ENCODE measurements around the gene GLB1L2.

Gene GLB1L2

GRCh38 chr11:134345237-134345550 is 13.4 kb downstream of the GLB1L2 start:
- Histone ChIP-seq H3K9ac (ENCODE audit: low read depth, low read length) (no peak overlapping the region), H3K27me3 (ENCODE audit: insufficient read depth, low read length, poor library complexity) (no peaks in the 10 kb centered on the region), H3K36me3 (ENCODE audit: insufficient read depth, low read length) (no peaks in the 10 kb centered on the region), H3K27ac (ENCODE audit: low read length) (no peak overlapping the region), H4K20me1 (ENCODE audit: insufficient read depth, low read length) (no peaks in the 10 kb centered on the region), H3K4me1 (ENCODE audit: insufficient read depth, low read length) (peaks cover 12% of the 10 kb centered on the region), H2AFZ (ENCODE audit: low read depth, low read length) (no peak overlapping the region), H3K4me3 (ENCODE audit: low read depth in 1 of 2, low read length in 2 of 2) (no peak overlapping the region), H3K4me2 (ENCODE audit: insufficient read depth, low read length) (no peak overlapping the region), H3K9me3 (ENCODE audit: insufficient read depth, low read length, severe bottlenecking) (no peaks in the 10 kb centered on the region), H3K79me2 (ENCODE audit: insufficient read depth, low read length) (no peaks in the 10 kb centered on the region)
- no peak for ATAC-seq (ENCODE audit: insufficient read depth, low read depth)
- no peak for DNase-seq
- TF ChIP-seq, protein P1, sequence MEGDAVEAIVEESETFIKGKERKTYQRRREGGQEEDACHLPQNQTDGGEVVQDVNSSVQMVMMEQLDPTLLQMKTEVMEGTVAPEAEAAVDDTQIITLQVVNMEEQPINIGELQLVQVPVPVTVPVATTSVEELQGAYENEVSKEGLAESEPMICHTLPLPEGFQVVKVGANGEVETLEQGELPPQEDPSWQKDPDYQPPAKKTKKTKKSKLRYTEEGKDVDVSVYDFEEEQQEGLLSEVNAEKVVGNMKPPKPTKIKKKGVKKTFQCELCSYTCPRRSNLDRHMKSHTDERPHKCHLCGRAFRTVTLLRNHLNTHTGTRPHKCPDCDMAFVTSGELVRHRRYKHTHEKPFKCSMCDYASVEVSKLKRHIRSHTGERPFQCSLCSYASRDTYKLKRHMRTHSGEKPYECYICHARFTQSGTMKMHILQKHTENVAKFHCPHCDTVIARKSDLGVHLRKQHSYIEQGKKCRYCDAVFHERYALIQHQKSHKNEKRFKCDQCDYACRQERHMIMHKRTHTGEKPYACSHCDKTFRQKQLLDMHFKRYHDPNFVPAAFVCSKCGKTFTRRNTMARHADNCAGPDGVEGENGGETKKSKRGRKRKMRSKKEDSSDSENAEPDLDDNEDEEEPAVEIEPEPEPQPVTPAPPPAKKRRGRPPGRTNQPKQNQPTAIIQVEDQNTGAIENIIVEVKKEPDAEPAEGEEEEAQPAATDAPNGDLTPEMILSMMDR (IDR thresholded peaks at IDR 0.05; ENCODE audit: borderline replicate concordance, extremely low read depth, low read length, poor library complexity, severe bottlenecking): no peak
- TF ChIP-seq EZH2 (IDR thresholded peaks at IDR 0.05; ENCODE audit: borderline replicate concordance, low read depth, low read length, severe bottlenecking): no peak

- peak; percentile 1 for DNase-seq
These were observed 14.6 kb downstream of the GLB1L2 start for GRCh38 chr11:134346101-134346975.

DNA sequence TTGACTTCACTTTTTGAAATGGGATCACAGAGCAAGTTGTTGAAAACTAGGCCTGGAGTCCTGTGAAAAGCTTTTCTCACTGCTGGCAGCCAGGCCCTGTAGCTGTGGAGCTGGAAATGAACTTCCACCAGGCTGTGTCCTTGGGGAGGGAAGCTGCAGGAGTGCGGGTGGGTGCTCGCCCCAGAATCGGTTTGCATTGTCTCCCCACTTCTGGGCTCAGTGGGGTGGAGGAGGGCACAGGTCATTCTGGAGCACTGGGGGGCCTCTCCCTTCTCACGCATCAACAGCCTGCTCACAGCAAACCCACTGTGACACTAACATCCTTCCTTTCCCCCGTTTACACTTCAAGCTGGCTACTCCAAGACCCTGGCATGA is 15.2 kb downstream of the GLB1L2 start:
- Histone ChIP-seq H3K27ac (ENCODE audit: low read length) (no peak overlapping the region), H3K9ac (ENCODE audit: low read depth, low read length) (no peak overlapping the region), H3K36me3 (ENCODE audit: insufficient read depth, low read length) (no peaks in the 10 kb centered on the region), H4K20me1 (ENCODE audit: insufficient read depth, low read length) (no peaks in the 10 kb centered on the region), H2AFZ (ENCODE audit: low read depth, low read length) (no peak overlapping the region), H3K4me2 (ENCODE audit: insufficient read depth, low read length) (no peak overlapping the region), H3K4me1 (ENCODE audit: insufficient read depth, low read length) (peaks cover 12% of the 10 kb centered on the region), H3K79me2 (ENCODE audit: insufficient read depth, low read length) (no peaks in the 10 kb centered on the region), H3K27me3 (ENCODE audit: insufficient read depth, low read length, poor library complexity) (no peaks in the 10 kb centered on the region), H3K4me3 (ENCODE audit: low read depth in 1 of 2, low read length in 2 of 2) (no peak overlapping the region), H3K9me3 (ENCODE audit: insufficient read depth, low read length, severe bottlenecking) (no peaks in the 10 kb centered on the region)
- ATAC-seq (ENCODE audit: insufficient read depth, low read depth) (no peak), DNase-seq (no peak)
- TF ChIP-seq EZH2 (IDR thresholded peaks at IDR 0.05; ENCODE audit: borderline replicate concordance, low read depth, low read length, severe bottlenecking): no peak
- TF ChIP-seq, protein P1 (IDR thresholded peaks at IDR 0.05; ENCODE audit: borderline replicate concordance, extremely low read depth, low read length, poor library complexity, severe bottlenecking): no peak

More at GRCh38 chr11:134346101-134346975, 14.6 kb downstream of the GLB1L2 start:
- Histone ChIP-seq H2AFZ (ENCODE audit: low read depth, low read length) (no peak overlapping the region), H3K9ac (ENCODE audit: low read depth, low read length) (no peak overlapping the region), H4K20me1 (ENCODE audit: insufficient read depth, low read length) (no peaks in the 10 kb centered on the region), H3K36me3 (ENCODE audit: insufficient read depth, low read length) (no peaks in the 10 kb centered on the region), H3K4me1 (ENCODE audit: insufficient read depth, low read length) (peaks cover 12% of the 10 kb centered on the region), H3K4me2 (ENCODE audit: insufficient read depth, low read length) (no peak overlapping the region), H3K9me3 (ENCODE audit: insufficient read depth, low read length, severe bottlenecking) (no peaks in the 10 kb centered on the region), H3K27ac (ENCODE audit: low read length) (no peak overlapping the region), H3K79me2 (ENCODE audit: insufficient read depth, low read length) (no peaks in the 10 kb centered on the region), H3K27me3 (ENCODE audit: insufficient read depth, low read length, poor library complexity) (no peaks in the 10 kb centered on the region), H3K4me3 (ENCODE audit: low read depth in 1 of 2, low read length in 2 of 2) (no peak overlapping the region)
- TF ChIP-seq EZH2 (IDR thresholded peaks at IDR 0.05; ENCODE audit: borderline replicate concordance, low read depth, low read length, severe bottlenecking): no peak
- TF ChIP-seq, protein P1 (IDR thresholded peaks at IDR 0.05; ENCODE audit: borderline replicate concordance, extremely low read depth, low read length, poor library complexity, severe bottlenecking): no peak
- no peak for ATAC-seq (ENCODE audit: insufficient read depth, low read depth)

Data from DND-41 (cell line).